HEK293T (cell line): ENCODE measurements around the gene ENHO.

Experiments
- ARNT ChIP-seq: fragments of 450-650 bp; IDR thresholded peaks from 2 replicates; pipeline ENCODE4 v1.6.1; 2017; ENCODE audit warnings: mild to moderate bottlenecking
- BHLHE40 ChIP-seq: fragments of 450-650 bp; IDR thresholded peaks from 2 replicates; pipeline ENCODE4 v1.6.1; 2016; ENCODE audit warnings: mild to moderate bottlenecking, moderate library complexity, borderline replicate concordance
- ELF4 ChIP-seq: fragments of 450-650 bp; IDR thresholded peaks from 2 replicates; pipeline ENCODE4 v1.6.1; 2017; ENCODE audit warnings: antibody characterized with exemption
- FOXA1 ChIP-seq: fragments of 450-650 bp; IDR thresholded peaks from 2 replicates; pipeline ENCODE4 v1.6.1; 2016; ENCODE audit warnings: mild to moderate bottlenecking
- FOXK2 ChIP-seq: fragments of 450-650 bp; IDR thresholded peaks from 2 replicates; pipeline ENCODE4 v1.6.1; 2016; ENCODE audit warnings: mild to moderate bottlenecking
- FOXM1 ChIP-seq: fragments of 450-650 bp; IDR thresholded peaks from 2 replicates; pipeline ENCODE4 v1.6.1; 2017; ENCODE audit warnings: mild to moderate bottlenecking, borderline replicate concordance
- HDGF ChIP-seq: fragments of 450-650 bp; IDR thresholded peaks from 2 replicates; pipeline ENCODE4 v1.6.1; 2017; ENCODE audit warnings: antibody characterized with exemption, borderline replicate concordance
- LEF1 ChIP-seq: fragments of 450-650 bp; IDR thresholded peaks from 2 replicates; pipeline ENCODE4 v1.6.1; 2017; ENCODE audit warnings: mild to moderate bottlenecking, borderline replicate concordance
- NFRKB ChIP-seq: fragments of 450-650 bp; IDR thresholded peaks from 2 replicates; pipeline ENCODE4 v1.6.1; 2016; ENCODE audit warnings: mild to moderate bottlenecking, moderate library complexity
- PKNOX1 ChIP-seq: fragments of 450-650 bp; IDR thresholded peaks from 2 replicates; pipeline ENCODE4 v1.6.1; 2016
- SP1 ChIP-seq: fragments of 450-650 bp; IDR thresholded peaks from 2 replicates; pipeline ENCODE4 v1.6.1; 2017
- SUZ12 ChIP-seq: fragments of 450-650 bp; IDR thresholded peaks from 2 replicates; pipeline ENCODE4 v1.6.1; 2016; ENCODE audit warnings: mild to moderate bottlenecking
- TARDBP ChIP-seq: fragments of 450-650 bp; IDR thresholded peaks from 2 replicates; pipeline ENCODE4 v1.6.1; 2016
- ZNF384 ChIP-seq: fragments of 450-650 bp; IDR thresholded peaks from 2 replicates; pipeline ENCODE4 v1.6.1; 2016

GRCh38 chr9:34490760-34491159, 32.0 kb downstream of the ENHO start:
- TF ChIP-seq BHLHE40 (no peak), ELF4 (no peak), TARDBP (no peak), ARNT (no peak), PKNOX1 (no peak), SUZ12 (no peak), NFRKB (no peak), FOXK2 (no peak), LEF1 (no peak), FOXA1 (no peak), ZNF384 (no peak), FOXM1 (no peak), HDGF (no peak), SP1 (no peak)
